Cardiac ventricle fibroblast (primary cell): ENCODE data around the gene IGLL1. TPM values are rescaled to one million over a fixed set of nuclear protein-coding genes. Genes with fewer than 3 reads are reported as not detected.

ENCODE experiments used
- total RNA-seq: library from RNA; depleted of rRNA; stranded (reverse); fragments of >200 nt; gene quantifications from 2 replicates; pipeline ENCODE4 v1.2.3, GENCODE V29; 2015

IGLL1 gene
- not detected in 2 replicates for total RNA-seq

GRCh38 chr22:23579870-23580575 is at the start of gene IGLL1:
Gene IGLL1 (minus strand): TSS chr22:23580290. CDS start chr22:23580190, 100 bp downstream.

Other genes with a start within 250 kb of the IGLL1 start
- not detected in 2 replicates for gene DRICH1, start 52.0 kb upstream of the IGLL1 start, total RNA-seq
- gene RGL4, start 110.7 kb upstream of the IGLL1 start, total RNA-seq = not detected in 2 replicates
- 4.4 and 5.3 TPM in 2 replicates for gene ZNF70, start 170.8 kb upstream of the IGLL1 start, total RNA-seq
- not detected in 2 replicates for gene VPREB3, start 174.1 kb upstream of the IGLL1 start, total RNA-seq
- not detected in 2 replicates for gene C22orf15, start 182.7 kb upstream of the IGLL1 start, total RNA-seq
- 0.29 TPM in 1 of 2 replicates, not detected in the other for gene CHCHD10, start 187.7 kb upstream of the IGLL1 start, total RNA-seq
- gene MMP11, start 192.6 kb upstream of the IGLL1 start, total RNA-seq = 6.2 and 8.5 TPM in 2 replicates
- gene SMARCB1, start 206.7 kb upstream of the IGLL1 start, total RNA-seq = 60.0 and 71.9 TPM in 2 replicates